ENCODE measurements around the gene PLA2R1. TPM values are rescaled to one million over a fixed set of nuclear protein-coding genes. Genes with fewer than 3 reads are reported as not detected.

PLA2R1 gene
- polyA plus RNA-seq, 1 donor = 117 TPM

- no peak for DNase-seq
These were observed 128.7 kb downstream of the PLA2R1 start for GRCh38 chr2:159933727-159934049.

- DNase-seq = no peak
These were observed 129.2 kb downstream of the PLA2R1 start for GRCh38 chr2:159933040-159933726.

GRCh38 chr2:159926695-159927094, 135.7 kb downstream of the PLA2R1 start:
- no peak for DNase-seq

GRCh38 chr2:159925975-159926374, 136.4 kb downstream of the PLA2R1 start:
- DNase-seq = no peak

- DNase-seq = no peak
These were observed 139.9 kb downstream of the PLA2R1 start for GRCh38 chr2:159922563-159922962.

- peak; percentile 66 for DNase-seq
These were observed 140.5 kb downstream of the PLA2R1 start for GRCh38 chr2:159921752-159922404.

- no peak for DNase-seq
These were observed 145.9 kb downstream of the PLA2R1 start for GRCh38 chr2:159916511-159916910.

- DNase-seq = no peak
These were observed 148.5 kb downstream of the PLA2R1 start for GRCh38 chr2:159913900-159914299.

GRCh38 chr2:159912580-159912979, 149.8 kb downstream of the PLA2R1 start:
- no peak for DNase-seq

GRCh38 chr2:159910951-159911350, 151.5 kb downstream of the PLA2R1 start:
- no peak for DNase-seq

- no peak for DNase-seq
These were observed 153.8 kb downstream of the PLA2R1 start for GRCh38 chr2:159908623-159909022.

GRCh38 chr2:159907909-159908308, 154.5 kb downstream of the PLA2R1 start:
- DNase-seq = no peak

GRCh38 chr2:159905926-159906714, 156.3 kb downstream of the PLA2R1 start:
- DNase-seq = no peak

- no peak for DNase-seq
These were observed 157.5 kb downstream of the PLA2R1 start for GRCh38 chr2:159904959-159905305.

- DNase-seq = peak; percentile 39
These were observed 158.1 kb downstream of the PLA2R1 start, which contains the start of gene LY75 for GRCh38 chr2:159904127-159904958. Gene LY75, minus strand, starts transcription at chr2:159904756.

- DNase-seq = no peak
These were observed 158.8 kb downstream of the PLA2R1 start for GRCh38 chr2:159903443-159904126.

- no peak for DNase-seq
These were observed 159.7 kb downstream of the PLA2R1 start for GRCh38 chr2:159902722-159903121.

- no peak for DNase-seq
These were observed 162.1 kb downstream of the PLA2R1 start for GRCh38 chr2:159900343-159900742.

GRCh38 chr2:159898441-159898840, 164.0 kb downstream of the PLA2R1 start:
- DNase-seq = no peak

- no peak for DNase-seq
These were observed 164.7 kb downstream of the PLA2R1 start for GRCh38 chr2:159897720-159898119.

GRCh38 chr2:159897081-159897480, 165.3 kb downstream of the PLA2R1 start:
- no peak for DNase-seq

All from left kidney (tissue), 2 donors.